ENCODE data around the gene LYZL6.
"Not testable (repeated sequence)": the region's sequence is repeated elsewhere in the genome, so short reads cannot be mapped to it uniquely, and the experiment has no call there.

The LYZL6 gene

GRCh38 chr17:35906191-35906925 is 37.2 kb downstream of the LYZL6 start:
- no peak for FAIRE-seq

- FAIRE-seq: no peak
Observed at GRCh38 chr17:35903451-35903850, 40.1 kb downstream of the LYZL6 start.

GRCh38 chr17:35901631-35902175 is 41.8 kb downstream of the LYZL6 start:
- no peak for FAIRE-seq

- no peak for FAIRE-seq
Observed at GRCh38 chr17:35900708-35901480, 42.6 kb downstream of the LYZL6 start.

GRCh38 chr17:35900280-35900679 is 43.2 kb downstream of the LYZL6 start:
- FAIRE-seq: no peak

GRCh38 chr17:35898283-35899070 is 45.0 kb downstream of the LYZL6 start:
- FAIRE-seq: no peak

- FAIRE-seq: not testable (repeated sequence)
Observed at GRCh38 chr17:35897772-35898171, 45.7 kb downstream of the LYZL6 start.

GRCh38 chr17:35895636-35896587 is 47.6 kb downstream of the LYZL6 start:
- FAIRE-seq: no peak

- no peak for FAIRE-seq
Observed at GRCh38 chr17:35894206-35894605, 49.3 kb downstream of the LYZL6 start.

- FAIRE-seq: no peak
Observed at GRCh38 chr17:35893751-35894150, 49.8 kb downstream of the LYZL6 start.

- FAIRE-seq: no peak
Observed at GRCh38 chr17:35892091-35893035, 51.1 kb downstream of the LYZL6 start.

GRCh38 chr17:35891269-35891668 is 52.2 kb downstream of the LYZL6 start:
- FAIRE-seq: no peak

GRCh38 chr17:35890774-35891155 is 52.7 kb downstream of the LYZL6 start:
- no peak for FAIRE-seq

- FAIRE-seq: no peak
Observed at GRCh38 chr17:35889818-35890773, 53.4 kb downstream of the LYZL6 start.

- FAIRE-seq: no peak
Observed at GRCh38 chr17:35889241-35889640, 54.3 kb downstream of the LYZL6 start.
